NCI-H748 treated with DMSO at 0.1 percent for 48 hours (cell line): ENCODE measurements around the gene ALS2CL.

Experiments used
- DNase-seq: peaks from one replicate; lab custom pipeline; 2025; lab: John Stamatoyannopoulos, UW

The ALS2CL gene

DNA sequence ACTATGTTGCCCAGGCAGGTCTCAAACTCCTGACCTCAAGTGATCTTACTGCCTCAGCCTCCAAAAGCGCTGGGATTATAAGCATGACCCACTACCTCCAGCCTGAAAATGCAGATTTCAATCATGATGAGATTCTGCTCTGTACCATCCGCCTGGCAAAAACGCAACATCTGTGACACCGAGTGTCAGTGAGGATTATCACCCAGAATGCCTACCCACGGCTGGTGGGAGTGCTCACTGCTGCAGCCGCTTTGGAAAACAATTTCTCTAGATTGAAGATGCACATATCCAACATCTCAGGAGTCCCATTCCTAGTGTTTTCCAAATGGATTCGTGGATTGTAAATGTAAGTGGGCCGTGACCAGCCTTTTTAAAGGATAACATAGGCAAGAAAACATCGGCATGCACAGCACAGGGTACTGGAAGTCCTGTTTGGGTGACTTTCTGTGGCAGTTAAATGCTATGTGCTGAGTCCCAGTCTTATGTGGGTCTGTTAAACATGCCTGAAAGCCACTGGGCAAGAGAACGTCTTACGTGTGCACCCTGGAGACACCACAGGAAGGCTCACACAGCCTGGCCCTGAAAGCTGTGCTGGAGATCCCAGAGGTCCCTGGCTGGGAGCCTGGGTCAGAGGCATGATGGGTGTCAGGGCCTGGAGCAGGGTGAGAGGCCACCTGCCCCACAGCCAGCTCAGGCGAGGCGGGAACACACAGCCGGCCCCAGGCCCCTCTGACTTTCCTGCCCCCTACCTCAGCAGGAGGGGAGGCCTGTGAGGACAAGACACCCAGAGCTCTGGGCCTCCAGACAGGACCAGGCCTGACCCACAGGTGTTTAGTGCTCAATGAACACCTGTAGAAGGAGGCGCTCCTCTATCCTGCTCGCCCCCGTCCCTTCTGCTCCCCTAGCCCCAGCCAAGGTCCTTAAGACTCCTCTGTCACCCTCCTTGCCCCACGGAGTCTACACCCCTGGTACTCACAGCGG lies 23.3 kb upstream of the ALS2CL start:
- DNase-seq: no peak

DNA sequence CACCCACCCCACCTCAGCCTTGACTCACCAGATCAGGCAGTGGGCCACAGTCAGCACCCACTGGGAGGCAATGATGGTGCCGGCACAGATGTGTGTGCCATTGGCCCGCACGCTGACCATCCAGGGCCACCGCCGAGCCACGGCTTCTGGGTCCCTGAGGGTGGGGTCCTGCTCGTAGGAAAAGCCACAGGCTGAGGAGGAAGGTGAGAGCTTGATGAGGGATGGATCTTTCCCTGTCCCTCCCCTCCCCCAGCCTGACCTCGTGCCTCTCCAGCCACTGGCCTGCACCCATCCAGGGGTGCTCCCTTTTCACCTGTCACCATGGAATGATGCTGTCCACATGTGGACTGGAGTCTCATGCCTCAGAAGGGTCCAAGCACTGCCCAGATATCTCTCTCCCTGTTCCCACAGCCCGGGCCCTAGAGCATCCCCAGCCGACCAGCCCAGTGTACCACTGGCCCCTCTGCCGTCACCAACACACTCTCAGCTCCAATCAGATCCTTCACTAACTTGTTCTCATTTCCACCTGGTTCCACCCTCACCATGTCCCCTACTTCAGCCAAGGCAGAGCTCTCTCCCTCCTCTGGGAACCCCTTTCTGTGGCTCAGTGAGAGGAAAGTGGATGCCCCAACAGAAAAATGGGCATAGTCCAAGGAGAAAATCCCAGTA lies 22.2 kb upstream of the ALS2CL start:
- no peak for DNase-seq

DNA sequence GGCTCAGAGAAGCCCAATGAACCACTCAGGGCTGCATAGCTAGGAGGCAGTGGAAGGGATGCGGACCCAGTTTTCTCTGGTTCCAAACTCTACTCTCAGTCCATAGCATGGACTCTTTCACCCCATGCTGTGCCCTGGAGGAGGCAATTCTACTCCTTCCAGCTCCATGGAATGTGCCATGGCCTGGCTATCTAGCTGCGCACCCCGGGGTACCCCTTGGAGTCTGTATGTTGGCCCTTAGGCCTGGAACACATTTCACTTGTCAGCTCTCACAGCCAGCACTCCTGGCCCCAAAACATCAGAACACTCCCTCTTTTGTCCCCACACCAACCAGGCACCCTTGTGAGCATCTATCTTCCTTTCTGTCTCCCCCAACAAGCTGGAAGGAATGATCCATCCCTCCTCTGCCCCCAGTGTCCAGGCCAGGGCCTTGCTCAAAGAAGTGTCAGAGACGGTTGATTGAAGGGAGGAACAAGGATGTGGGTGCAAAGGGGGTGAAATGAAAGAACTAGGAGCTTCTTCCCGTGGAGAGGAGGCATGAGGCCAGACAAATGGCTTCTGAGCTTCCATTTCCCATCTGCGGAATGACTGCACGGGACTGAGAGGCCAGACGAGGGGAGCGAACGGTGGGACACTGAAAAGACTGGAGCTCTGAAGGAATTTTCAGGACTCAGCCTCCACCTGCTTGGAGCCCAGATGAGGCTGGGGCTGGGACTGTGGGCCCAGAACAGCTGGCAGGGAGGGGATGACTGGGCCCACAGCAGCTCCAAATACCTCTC lies 21.4 kb upstream of the ALS2CL start:
- no peak for DNase-seq

DNA sequence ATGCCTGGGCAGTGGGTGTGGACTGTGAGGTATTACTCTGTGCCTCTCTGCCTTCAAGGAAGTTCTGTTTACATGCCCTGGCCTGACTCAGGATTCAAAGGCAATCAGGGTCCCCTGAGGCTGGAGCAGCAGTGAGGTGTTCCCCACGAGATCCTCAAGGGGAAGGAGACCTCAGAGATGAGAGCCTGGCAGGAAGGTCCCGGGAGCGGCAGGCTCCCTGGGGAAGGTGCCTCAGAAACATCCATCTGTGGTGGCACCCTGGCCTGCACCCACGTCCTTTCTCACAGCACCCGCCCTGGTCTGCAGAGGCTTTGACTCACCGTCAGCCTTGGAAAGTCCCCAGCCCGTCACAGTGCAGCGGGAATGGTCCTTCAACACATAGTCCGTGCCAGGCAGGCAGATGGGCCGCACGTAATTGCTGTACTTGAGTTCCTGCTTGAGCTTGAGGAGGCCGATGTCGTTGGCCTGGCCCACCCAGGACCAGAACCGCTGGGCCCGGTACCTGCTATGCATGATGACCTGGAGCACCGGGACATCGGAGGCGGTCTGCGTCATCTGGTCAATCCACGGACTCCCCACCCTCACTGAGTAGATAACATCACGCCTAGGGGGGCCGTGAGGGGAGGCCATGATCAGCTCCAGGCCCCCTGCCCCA lies 20.5 kb upstream of the ALS2CL start:
- no peak for DNase-seq

DNA sequence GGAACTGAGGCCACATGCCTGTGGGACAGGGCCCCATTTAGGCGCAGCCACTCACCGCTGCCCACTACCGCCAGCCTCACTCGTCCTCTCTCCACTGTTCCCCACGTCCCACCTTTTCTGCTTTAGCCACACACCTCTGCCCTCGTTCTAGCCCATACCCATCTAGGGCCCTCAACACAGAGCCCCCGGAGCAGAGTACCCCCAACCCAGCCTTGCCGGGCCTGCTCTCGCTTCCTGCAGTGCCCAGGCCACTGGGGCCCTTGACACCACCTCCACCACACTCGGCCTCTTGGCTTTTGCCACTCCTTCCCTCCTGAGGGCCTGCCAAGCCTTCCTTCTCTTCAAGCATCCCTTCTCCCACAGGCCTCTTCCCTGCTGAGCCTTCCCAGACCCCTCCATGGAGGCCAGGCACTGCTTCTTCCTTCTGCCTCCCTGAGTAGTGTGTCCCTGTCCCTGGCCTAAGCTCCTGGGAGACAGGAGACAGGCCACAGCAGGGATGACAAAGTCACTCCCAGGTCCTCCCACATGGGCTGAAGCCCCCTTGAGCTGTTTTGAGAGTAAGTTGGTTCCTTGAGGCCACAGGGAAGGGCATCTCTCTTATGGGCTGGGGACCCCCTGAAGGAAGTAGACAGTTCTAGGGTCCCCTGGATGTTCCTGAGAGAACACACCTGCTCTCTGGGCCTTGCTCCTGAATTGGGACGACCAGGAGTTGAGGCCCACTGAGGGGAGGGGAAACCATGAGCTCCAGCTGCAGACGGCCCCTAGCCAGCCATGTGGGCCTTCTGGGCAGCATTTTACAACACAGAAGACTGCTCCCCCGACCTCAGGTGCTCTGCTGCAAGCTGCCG lies 19.8 kb upstream of the ALS2CL start:
- no peak for DNase-seq

DNA sequence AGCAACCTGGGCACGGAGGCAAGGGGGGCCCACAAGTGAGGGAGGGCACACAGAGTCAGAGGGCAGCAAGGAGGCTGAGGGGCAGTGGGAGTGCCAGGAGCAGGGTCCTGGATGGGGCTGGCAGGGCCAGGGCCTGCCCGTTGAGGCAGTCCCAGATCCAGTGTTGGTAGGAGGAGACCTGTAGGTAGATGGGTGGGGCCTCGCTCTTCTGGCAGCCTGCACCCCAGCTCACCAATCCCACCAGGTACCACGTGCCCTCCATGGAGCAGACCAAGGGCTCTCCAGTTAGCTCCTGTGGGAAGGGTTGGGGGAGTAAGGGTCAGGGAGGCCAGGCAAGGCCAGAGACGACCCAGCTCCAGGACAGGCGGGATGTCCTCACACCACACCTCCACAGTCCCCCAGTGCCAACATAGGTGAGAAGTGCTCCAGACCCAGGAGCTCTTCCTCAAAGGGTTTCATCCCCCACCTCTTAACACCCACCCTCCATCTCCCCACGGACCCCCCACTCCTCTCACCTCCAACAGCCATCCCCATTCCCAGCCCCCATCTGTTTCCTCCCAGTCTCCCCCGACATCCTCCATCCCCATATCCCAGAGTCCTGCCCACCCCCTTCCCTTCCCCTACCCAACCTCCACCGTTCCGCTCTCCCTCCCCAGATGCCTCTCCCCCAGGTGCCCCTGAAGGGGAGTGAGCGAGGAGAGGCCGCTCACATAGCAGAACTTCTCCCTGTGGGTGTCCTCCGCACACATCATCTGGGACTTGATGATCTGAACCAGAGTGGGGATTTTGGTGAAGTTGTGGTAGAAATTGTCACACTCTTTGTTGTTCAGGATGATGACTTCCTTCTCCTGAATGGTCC lies 18.9 kb upstream of the ALS2CL start:
- no peak for DNase-seq

DNA sequence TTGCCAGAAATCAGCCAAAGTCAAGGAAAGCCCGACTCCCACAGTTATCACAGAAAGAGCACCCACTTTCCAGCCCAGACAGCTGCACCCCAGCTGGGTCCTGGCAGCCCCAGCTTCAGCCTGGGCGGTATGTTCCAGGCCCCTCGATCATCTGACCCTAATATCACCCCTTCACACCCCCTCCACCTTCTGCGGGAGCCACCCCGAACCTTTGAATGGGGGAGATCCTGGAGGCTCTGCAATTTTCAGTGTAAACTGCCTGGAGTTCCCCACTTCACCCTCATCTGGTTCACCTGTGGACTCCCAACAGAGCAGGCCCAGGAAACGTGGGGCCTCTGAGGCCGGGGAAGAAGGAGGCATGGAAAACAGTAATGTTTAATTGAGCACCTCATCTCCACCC lies 18.3 kb upstream of the ALS2CL start:
- no peak for DNase-seq

DNA sequence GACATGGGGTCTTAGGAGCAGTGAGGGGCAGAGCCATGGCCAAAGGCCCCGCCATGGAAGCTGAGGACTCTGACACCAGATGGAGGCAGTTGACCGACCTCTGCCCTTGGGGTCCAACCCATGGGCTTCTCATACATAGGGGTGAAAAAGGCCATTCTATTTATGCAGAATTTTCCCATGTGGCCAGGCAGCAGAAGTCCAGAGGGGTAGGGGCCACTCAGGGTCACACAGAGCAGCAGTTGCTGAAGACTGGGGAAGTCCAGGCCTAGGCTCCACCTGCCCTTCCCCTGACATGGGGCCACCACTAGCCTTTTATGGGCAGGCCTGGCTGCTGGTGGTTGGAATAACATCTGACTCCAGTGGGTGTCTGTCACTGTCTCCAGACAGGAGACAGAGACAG lies 17.8 kb upstream of the ALS2CL start:
- no peak for DNase-seq

DNA sequence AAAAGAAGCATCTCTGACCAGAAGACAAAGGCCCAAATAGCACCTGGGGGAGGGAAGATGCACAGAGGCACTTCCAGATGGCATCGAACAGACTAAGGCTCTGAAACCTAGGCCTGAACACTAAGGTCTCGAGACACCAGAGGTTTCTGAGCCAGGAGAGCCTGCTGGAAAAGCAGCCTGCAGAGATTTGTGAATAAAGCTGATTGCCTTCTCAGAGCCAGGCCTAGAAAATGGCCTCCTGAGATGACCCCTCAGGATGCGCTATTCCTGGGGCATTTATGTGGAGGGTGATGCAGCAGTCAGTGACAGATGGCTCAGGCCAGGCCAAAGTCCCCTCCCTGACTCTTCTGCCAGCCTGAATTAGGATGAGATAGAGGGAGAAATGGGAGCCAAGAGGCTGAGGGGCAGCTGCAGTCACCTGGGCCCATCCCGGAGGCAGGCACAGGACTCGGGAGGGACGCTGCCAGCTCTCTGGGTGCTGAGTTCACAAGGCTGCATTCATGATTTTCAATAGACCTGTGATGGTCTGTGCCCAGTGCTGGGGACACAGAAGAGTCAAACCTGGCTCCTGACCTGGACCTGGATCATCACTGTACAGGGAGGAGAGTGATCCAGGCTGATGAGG lies 17.3 kb upstream of the ALS2CL start:
- no peak for DNase-seq

DNA sequence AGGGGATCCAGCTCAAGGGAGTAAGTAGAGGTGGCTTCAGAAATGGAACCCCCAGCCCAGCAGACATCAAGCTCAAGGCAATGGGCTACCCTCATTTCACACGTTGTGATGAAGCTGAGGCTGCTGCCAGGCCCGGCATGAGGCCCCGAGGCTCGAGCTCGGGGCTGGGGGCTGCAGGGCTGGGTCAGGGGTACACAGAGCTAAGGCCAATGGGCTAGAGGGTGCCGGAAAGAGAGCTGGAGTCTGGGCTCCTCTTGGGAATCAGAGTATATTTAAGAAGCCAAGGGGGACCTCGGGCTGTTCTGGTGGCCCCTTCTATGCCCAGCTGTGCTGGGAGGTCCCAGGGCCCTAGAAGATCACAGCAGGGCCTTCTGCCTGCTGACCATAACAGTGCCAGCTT lies 16.8 kb upstream of the ALS2CL start:
- no peak for DNase-seq

DNA sequence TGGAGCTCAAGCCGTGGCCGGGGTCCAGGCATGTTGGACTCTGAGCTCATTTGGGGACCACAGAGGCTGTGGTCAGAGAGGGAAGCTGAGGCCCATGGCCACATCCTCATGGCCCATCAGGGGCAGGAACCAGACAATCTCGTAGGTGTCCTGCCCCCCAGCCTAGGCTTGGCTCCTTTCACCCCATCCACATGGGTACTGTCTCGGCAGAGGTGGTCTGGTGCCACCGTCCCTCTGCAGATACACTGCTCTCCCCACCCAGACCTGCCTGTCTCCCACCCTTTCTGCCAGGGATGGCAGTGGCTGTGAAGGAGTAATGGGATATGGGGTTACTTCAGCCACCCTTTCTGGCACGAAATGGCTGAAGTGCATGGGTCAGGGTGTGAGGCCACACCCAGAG lies 16.2 kb upstream of the ALS2CL start:
- no peak for DNase-seq

DNA sequence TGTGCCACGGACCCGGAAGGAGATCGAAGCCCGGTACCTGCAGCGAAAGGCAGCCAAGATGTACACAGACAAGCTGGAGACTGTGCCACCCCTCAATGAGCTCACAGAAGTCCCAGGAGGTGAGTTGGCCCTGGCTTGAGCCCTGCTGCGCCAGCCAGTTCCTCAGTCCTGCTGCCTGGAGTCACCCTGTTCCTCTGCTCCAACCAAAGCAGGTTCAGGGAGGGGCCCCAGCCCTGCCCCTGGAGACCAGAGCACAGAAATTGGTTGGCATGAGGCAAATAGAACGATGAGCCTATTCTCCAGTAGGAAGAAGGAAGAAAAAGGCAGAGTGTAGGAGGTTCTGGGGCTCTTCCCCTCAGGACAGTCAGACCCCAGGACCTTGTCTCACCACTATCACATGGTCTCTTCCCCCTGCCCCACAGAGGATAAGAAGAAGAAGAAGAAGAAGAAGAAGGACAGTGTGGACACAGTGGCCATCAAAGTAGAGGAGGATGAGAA lies 15.7 kb upstream of the ALS2CL start:
- no peak for DNase-seq

DNA sequence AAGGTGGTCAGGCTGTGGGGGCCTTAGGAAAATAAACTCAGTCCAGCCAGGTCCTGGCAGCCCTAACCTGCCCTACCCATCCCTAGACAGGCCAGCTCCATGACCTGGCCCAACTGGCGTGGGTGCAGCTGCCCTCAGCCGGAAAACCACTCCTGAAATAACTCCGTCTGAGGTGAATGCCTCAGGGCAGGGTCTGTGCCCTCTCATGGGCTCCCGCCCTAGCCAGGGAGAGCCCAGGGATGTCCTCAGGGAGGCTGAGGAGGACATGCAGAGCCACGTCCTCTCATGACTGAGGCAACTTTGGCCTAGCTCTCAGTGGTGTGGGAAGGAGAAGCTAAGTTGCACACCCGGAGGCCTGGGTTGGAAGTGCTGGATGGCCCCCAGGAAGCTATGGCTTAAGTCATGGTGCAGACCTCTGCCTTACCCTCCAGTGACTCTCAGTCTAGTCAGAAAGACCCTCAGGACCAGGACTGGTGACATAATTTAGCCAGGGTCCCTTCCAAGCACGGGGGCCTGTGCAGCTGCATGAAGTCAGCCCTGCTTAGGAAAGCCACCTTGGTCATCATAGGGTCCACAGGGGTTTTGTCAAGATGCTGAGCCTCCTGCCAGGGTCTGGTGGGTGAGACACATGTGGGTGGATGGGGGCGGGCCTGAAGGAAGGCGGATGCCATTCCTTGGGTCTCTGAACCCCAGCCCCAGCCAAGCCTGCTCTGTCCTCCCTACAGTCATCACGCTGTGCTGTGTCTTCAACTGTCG lies 15.1 kb upstream of the ALS2CL start:
- no peak for DNase-seq

DNA sequence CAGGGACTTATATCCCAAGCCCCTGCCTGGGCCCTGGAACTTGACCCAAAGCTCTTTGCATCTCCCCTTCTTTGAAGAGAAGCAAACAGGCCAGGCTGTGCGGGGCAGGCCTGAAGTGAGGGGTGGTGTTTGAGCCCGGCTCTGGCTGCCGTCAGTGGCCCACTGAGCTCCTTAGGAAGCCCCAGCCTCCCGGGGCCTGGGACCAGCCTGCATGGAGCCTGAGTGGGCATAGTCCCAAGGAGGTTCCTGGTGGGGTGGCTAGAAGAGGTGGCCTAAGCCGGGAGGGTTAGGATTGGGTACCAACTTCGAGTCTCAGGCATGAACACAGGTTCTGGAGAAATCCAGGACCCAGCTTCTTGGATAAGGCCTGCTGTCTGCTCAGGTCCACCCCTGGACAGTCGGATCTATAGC lies 14.1 kb upstream of the ALS2CL start:
- no peak for DNase-seq

DNA sequence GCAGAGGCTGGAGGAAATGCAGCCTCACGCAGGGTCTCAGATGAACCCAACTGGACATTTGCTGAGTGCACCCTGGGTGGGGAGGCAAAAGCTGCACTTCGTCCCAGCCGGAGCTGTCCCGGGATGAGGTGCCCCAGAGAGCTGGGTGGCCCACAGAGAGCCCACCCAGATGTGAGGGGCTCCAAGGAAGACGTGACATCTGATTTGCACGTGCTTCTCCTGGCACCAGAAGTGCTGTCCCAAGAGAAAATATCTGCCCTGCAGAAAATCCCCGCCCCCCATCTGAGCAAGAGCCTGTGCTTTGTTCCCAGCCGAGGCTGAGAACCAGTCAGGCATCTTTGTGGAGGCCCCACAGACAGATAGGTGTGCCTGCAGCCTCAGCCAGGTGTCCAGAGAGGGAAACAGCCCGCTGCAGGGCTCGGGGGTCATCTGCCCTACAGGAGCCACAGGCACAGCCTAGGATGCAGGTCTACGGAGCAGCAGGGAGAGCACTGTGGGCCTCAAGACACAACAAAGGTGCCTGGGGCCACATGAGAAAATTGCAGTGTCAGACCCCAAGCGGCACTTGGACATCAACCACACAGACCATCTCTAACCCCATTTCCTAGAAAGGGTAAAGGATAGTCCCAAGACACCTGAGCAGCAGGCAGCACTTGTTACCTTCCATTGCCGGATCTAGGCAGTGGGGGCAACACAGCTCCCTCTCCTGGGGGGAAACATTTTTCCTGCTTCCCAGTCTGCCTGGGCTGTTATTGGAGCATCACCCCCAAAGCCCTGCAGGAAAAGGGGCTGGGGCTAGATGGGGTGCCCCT lies 13.5 kb upstream of the ALS2CL start:
- DNase-seq: no peak

DNA sequence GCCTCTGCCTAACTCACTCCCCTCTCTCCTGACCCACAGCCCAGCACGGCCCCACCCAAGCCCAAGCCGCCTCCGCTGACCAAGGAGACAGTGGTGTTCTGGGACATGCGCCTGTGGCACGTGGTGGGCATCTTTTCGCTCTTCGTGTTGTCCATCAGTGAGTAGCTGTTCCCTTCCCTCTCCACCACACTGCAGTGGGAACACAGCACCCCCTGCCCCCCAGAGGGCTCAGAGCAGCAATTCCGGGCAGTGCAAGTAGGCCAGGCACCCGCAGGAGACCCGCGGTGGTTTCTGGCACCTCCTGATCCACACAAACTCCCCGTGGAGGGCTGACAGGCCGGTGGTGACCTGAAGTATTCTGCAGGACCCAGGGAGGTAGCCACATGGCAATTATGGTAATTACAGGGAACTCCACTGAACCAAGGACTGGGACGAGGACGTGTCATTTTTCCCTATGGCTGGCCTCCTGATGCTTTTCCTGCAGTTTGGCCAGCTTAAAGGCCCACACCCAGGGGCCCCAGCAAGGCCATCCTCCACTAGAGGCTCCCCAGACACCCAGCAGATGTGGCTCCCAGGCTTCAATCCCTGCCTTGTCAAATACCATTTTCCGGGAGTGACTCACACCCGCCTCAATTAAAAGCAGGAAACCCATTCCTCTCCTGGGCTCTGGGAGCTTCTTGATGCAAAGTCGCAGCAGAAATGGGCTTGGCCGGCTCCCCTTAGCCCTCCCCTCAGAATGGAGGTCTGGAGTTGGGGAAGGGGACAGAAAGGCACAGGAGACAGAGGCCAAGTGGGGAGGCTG lies 12.5 kb upstream of the ALS2CL start:
- no peak for DNase-seq

DNA sequence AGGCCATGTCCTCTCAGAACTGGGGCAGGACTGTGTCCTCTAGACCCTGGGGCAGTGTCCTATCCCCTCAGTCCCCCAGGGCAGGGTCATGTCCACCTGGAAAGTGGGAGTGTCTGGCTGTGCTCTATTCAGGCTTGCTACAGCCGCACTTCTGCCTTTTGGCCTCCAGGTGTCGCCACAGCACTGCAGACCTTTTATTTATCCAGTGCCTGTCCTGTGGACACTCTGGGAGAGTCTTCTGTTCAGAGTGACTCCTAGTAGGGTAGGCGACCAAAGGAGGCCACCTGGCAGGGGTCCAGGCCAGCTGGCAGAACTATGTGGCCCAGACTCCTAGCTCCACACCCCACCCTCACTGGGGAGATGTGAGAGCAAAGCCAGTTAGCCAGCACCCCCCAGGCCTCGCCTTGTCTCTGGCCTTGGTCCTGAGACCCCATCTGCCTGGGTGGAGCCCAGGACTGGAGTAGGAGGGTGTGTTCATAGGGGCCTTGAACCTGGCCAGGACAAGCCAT lies 11.6 kb upstream of the ALS2CL start:
- DNase-seq: peak; percentile 34
